WTC11 (cell line): ENCODE results near the gene NLGN1.

ENCODE experiments used
- ATF1 ChIP-seq: sonication (generic); formaldehyde crosslinking; IDR thresholded peaks from 2 replicates; pipeline ENCODE4 v1.8.1; 2023; ENCODE audit warnings: mild to moderate bottlenecking, moderate library complexity, missing genetic modification reagents
- GABPB1 ChIP-seq: sonication (generic); formaldehyde crosslinking; IDR thresholded peaks from 2 replicates; pipeline ENCODE4 v1.8.1; 2023; ENCODE audit warnings: mild to moderate bottlenecking, missing genetic modification reagents
- TF ChIP-seq, protein P1 (sequence below): sonication (generic); formaldehyde crosslinking; IDR thresholded peaks from 2 replicates; pipeline ENCODE4 v1.8.0; 2022; ENCODE audit warnings: mild to moderate bottlenecking, missing genetic modification reagents
- TF ChIP-seq, protein P2 (sequence below): sonication (generic); formaldehyde crosslinking; IDR thresholded peaks from 2 replicates; pipeline ENCODE4 v1.8.1; 2022; ENCODE audit warnings: low read depth, missing genetic modification reagents, borderline replicate concordance
- TF ChIP-seq, protein P3 (sequence below): fragments of 200-600 bp; IDR thresholded peaks from 2 replicates; pipeline ENCODE4 v1.8.0; 2022; ENCODE audit warnings: antibody characterized with exemption
- TF ChIP-seq, protein P4 (sequence below): sonication (generic); formaldehyde crosslinking; IDR thresholded peaks from 2 replicates; pipeline ENCODE4 v1.8.0; 2022; ENCODE audit warnings: mild to moderate bottlenecking, missing genetic modification reagents

DNA sequence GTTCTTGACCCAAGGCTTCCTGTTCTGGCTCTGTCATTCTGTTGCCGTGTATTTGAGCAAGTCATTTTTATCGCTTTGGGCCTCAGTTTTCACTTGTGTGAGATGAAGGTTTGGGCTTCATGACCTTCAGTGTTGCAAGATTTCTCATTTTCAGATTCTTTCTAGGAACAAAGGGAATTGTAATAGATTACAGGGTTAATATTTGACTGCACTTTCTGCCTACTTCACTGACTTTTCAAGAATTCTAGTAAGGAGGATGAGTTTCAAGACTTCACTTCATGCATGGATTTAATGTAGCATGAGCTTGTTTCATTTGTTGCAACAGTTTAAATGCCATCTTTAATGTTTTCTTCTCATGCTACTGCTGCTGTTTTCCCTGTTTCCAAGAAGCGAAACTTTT, 226.5 kb downstream of the NLGN1 start:
- TF ChIP-seq, protein P1, sequence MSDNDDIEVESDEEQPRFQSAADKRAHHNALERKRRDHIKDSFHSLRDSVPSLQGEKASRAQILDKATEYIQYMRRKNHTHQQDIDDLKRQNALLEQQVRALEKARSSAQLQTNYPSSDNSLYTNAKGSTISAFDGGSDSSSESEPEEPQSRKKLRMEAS (CRISPR knock-in tag), result no peak
- TF ChIP-seq GABPB1 (CRISPR knock-in tag) (no peak), ATF1 (no peak)
- TF ChIP-seq, protein P2, sequence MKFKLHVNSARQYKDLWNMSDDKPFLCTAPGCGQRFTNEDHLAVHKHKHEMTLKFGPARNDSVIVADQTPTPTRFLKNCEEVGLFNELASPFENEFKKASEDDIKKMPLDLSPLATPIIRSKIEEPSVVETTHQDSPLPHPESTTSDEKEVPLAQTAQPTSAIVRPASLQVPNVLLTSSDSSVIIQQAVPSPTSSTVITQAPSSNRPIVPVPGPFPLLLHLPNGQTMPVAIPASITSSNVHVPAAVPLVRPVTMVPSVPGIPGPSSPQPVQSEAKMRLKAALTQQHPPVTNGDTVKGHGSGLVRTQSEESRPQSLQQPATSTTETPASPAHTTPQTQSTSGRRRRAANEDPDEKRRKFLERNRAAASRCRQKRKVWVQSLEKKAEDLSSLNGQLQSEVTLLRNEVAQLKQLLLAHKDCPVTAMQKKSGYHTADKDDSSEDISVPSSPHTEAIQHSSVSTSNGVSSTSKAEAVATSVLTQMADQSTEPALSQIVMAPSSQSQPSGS (CRISPR knock-in tag), result no peak
- TF ChIP-seq, protein P3, sequence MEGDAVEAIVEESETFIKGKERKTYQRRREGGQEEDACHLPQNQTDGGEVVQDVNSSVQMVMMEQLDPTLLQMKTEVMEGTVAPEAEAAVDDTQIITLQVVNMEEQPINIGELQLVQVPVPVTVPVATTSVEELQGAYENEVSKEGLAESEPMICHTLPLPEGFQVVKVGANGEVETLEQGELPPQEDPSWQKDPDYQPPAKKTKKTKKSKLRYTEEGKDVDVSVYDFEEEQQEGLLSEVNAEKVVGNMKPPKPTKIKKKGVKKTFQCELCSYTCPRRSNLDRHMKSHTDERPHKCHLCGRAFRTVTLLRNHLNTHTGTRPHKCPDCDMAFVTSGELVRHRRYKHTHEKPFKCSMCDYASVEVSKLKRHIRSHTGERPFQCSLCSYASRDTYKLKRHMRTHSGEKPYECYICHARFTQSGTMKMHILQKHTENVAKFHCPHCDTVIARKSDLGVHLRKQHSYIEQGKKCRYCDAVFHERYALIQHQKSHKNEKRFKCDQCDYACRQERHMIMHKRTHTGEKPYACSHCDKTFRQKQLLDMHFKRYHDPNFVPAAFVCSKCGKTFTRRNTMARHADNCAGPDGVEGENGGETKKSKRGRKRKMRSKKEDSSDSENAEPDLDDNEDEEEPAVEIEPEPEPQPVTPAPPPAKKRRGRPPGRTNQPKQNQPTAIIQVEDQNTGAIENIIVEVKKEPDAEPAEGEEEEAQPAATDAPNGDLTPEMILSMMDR, result no peak
- TF ChIP-seq, protein P4, sequence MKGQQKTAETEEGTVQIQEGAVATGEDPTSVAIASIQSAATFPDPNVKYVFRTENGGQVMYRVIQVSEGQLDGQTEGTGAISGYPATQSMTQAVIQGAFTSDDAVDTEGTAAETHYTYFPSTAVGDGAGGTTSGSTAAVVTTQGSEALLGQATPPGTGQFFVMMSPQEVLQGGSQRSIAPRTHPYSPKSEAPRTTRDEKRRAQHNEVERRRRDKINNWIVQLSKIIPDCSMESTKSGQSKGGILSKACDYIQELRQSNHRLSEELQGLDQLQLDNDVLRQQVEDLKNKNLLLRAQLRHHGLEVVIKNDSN (CRISPR knock-in tag), result no peak
